ENCODE data around the gene OR2V2. TPM values are rescaled to one million over a fixed set of nuclear protein-coding genes. Genes with fewer than 3 reads are reported as not detected.

The OR2V2 gene
- polyA plus RNA-seq, 10 donors, result 0.06 TPM; not detected in 9

GRCh38 chr5:181190711-181191525 is 43.5 kb downstream of the OR2V2 start:
- no peak for DNase-seq

DNA sequence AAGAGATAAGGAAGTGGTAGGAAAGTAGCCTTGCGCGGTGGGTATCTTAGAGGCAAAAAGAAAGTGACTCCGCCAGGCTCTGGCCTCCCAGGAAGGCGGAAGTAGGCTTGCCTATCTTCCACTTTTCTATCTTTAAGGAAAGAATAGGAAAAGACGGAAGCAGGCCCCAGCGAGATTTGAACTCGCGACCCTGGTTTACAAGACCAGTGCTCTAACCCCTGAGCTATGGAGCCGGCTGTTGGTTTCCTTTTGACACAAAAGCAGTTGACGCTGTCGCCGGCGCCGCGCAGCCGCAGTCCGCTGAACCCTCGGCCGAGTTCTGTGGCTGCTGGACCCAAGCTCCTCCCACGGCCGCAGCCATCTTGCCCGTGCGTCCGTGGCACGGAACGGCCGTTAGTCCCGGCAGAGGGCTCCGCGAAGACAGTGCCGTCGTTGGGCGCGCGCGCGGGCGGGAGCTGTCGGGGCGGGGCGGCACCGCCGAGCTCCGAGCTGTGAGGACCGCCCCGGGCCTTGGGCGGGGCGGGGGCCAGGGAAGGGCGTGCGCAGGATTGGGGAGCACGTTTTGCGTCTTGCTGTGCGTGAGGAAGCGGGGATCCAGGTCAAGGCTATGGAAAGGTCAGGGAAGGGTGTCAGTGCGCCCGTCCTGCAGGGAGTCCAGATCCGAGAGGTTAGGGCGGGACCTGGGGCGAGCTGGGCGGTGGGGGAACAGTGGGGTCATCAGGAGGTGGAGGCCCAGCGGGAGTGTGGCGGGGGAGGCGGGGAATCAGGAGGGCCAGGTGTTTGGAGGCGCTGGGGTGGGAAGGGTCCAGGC is 44.3 kb downstream of the OR2V2 start:
- DNase-seq, result peak; percentile 95 to 99 (median 96)

- DNase-seq, result peak in 1 of 3 donors; percentile 48
These were observed 45.1 kb downstream of the OR2V2 start for GRCh38 chr5:181192337-181193046.

GRCh38 chr5:181193656-181194055 is 46.3 kb downstream of the OR2V2 start:
- DNase-seq, result no peak

GRCh38 chr5:181194489-181195248 is 47.3 kb downstream of the OR2V2 start:
- DNase-seq, result no peak

GRCh38 chr5:181195249-181195761 is 47.9 kb downstream of the OR2V2 start:
- no peak for DNase-seq

- no peak for DNase-seq
These were observed 50.1 kb downstream of the OR2V2 start for GRCh38 chr5:181197326-181197951.

- DNase-seq, result no peak
These were observed 50.8 kb downstream of the OR2V2 start for GRCh38 chr5:181198106-181198685.

DNA sequence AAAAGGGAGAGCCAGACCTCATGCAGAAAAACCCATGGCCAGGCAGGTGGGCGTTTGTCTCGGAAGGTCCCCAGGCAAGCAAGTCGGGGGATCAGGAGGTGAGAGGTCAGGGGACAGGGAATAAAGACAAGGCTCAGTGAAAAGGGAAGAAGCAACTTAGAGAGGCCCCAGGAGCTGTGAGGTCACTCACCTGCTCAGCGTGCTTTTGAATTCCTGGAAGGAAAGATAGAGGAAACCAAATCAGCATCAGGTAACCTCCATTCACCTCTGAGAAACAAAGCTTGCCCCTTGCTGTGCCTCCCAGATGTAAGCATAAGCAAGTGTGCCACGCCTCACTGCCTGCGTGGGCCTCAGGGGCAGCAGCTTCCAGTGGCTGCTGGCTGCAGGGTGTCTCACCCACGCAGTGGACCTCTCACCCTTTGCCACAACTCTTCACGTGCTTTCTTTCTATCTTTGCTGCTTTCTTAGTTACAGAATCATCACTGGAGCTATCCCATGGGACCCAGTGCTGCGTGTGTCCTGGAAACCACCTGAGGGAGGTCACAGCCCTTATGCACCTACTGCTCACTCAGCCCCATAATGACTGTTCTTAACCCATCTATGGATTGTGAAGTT is 51.6 kb downstream of the OR2V2 start:
- no peak for DNase-seq

DNA sequence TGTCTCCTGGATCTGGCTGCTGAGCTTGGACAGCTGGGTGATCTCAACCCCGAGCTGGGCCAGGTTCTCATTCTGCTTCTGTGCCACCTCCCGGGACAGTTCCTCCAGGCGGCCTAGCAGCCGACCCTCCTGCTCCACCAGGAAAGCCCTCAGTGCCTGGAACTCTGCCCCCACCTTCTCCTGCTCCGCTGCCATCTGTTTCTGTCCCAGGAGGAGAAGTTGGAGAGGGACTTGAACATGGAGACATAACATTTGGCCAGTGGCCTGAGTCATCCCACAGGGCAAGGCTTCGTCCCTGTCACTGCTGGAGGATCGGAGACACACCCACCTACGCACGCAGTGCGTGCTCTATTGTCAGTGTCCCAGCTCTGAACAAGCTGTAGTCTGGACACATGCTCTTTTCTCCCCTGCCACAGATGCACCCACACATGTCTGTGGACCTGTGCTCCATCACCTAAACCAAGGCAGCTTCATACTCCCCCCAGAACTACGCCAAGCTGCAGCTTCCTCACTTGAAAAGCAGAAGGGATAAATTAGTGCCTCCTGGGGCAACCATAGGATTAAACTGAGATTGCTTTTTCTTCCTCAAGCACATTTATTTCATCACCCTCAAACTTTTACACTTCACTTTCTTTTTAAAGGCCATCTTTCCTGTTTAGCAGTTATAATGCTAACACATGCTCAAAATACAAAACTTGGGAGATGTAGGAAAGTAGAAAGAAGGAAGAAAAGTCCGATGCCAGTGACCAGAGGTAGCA is 52.7 kb downstream of the OR2V2 start:
- no peak for DNase-seq

DNA sequence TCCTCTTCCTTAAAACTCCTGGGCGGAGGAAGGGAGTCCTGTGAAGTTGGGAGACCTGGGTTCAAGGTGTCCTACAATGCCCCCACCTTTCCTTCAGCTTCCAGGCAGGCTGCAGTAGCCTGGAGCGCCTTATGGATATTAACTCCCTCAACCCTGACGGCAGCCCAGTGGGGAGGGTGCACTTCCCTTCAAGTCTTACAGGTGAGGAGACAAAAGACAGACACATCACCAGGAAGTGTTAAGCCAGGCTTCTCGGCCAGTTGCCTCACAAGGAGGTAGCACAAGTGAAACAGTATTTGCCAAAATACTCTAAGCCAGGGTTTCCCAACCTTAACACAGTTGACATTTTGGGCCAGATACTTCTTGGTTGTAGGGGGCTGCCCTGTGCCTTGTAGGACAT is 53.4 kb downstream of the OR2V2 start:
- no peak for DNase-seq

DNA sequence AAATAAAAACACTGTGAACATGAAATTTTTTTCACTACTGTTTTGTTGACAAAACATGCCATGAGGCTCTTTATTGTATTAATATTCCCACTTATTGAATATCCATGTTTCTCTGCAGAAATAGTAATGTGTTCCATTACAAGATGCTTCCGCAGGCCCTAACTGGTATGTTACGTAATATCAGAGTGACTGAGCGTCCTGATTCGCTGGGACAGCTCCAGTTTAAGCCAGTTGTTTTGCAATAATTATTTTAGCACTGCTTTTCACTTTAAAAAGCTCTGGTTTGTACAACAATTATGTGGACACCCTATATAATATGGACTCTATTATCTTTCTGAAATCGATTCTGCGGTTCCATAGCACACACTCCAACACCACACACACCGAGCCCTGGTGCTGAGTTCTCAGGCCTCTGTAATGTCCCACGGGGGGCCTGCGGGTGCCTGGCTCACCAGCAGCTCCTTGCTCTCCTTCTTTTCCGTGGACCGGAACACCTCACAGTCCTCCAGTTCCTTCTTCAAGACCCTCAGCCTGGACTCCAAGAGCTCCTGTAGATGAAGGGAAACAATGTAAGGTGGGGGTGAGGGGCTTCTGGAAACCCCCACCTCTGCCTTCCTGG is 55.8 kb downstream of the OR2V2 start:
- DNase-seq, result no peak

- DNase-seq, result no peak
These were observed 56.4 kb downstream of the OR2V2 start for GRCh38 chr5:181203777-181204112.

DNA sequence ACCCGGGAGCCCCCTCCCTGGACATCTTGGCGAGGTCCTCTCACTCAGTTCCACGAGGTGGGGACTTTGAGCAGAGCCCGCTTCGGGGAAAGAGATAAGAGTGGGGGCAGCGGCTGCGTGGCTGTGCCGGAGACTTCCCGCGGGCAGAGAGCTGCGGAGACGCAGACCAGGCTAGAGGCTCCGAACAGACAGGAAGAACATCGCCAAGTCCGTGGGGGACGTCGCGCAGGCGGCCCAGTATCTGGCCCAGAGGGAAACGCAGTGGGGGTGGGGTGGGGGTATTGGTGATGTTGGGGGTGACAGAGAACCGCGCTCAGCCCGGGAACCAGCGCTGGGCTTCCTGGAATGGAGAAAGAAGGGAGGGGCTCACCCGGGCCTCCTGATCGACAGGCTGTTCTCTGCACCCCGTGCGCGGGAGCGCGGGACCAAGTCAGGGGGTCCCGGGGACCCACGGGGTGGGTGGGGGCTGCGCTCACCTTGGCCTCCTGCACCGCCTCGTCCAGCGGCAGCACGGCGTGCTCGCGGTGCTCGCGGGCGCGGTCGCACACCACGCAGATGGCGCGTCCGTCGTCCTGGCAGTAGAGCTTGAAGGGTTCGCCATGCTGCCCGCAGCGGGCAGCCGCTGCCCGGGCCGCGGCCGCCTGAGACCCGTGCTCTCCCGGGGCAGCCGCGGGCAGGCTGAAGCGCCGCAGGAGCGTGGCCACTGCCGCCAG is 56.9 kb downstream of the OR2V2 start:
- DNase-seq, result peak in 2 of 3 donors; percentile 8 to 46

DNA sequence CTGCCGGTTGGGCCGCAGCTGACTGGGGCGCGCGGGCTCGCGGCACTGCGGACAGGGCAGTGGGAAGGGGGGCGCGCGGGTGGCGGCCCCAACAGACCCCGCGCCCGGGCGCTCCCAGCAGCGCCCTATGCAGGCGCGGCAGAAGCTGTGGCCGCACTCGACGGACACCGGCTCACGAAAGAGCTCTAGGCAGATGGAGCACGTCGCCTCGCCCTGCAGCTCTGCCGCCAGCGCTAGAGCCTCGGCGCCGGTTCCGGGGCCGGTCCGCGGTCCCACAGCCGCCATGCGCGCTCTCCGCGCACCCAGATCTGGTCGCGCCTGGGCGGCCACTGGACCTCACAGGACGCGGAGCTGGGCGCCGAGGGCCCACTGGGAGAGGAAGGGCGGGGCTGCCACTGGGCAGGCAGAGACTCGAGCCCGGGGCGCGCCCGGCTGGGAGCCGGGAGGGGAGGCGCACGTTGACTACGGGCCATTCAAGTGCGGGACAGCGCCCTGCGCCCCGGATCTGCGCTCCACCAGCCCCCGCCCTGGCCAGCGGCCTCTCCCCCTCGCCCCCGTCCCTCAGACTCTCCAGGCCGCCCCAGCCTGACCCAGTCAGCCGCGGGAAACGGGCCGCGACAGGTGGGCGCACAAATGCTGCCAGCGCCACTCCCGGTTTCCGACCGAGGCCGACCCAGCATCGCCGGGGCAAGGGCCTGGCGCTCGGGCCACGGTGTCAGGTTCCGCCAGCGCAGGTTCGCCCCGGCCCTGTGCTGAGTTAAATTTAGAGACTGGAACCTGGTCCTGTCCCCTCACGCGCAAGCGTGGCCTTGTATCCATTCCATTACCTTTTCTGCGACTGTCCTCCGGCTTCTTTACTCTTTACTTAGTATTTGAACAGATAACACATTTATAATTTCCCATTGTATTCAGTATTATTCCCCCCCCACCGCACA is 57.7 kb downstream of the OR2V2 start, which contains the start of gene TRIM7:
Gene TRIM7, minus strand, starts transcription at position 371 of the 935 bp plus-strand sequence. Its CDS starts 86 bp downstream, at position 285.
- peak in 2 of 3 donors; percentile 53 to 68 for DNase-seq

GRCh38 chr5:181205761-181206649 is 58.6 kb downstream of the OR2V2 start:
- DNase-seq, result peak in 1 of 3 donors; percentile 42
